Measurements from ENCODE around the gene FGFR3. TPM values are rescaled to one million over a fixed set of nuclear protein-coding genes. Genes with fewer than 3 reads are reported as not detected.

FGFR3 gene
- total and polyA plus RNA-seq, 2 of the 4 experiments (the other 2 are of a cell fraction), result 0.18 to 0.67 TPM

- no peak for DNase-seq
- POLR2A ChIA-PET (ENCODE audit: unreplicated experiment), result no interaction called here
- dilution Hi-C loops (cut with HindIII; ENCODE audit: low sequenced_read_pairs, unreplicated experiment), result no loop called here
These were observed 20.8 kb downstream of the FGFR3 start for GRCh38 chr4:1813915-1814314.

More at GRCh38 chr4:1813915-1814314, 20.8 kb downstream of the FGFR3 start:
- Histone ChIP-seq H3K14ac (replicated peaks; ENCODE audit: low read depth, low read length) (no peak overlapping the region), H3K4me2 (ENCODE audit: low read depth, low read length) (no peak overlapping the region), H3K36me3 (ENCODE audit: control insufficient read depth, insufficient read depth, low read length) (peaks cover 43% of the 10 kb centered on the region), H3K56ac (ENCODE audit: extremely low read depth, insufficient read depth, low read length) (no peak overlapping the region), H2AK5ac (ENCODE audit: low read depth, low read length) (no peak overlapping the region), H3K4me3 (ENCODE audit: insufficient read depth, low read depth, low read length) (no peak overlapping the region), H3K9me3 (ENCODE audit: control insufficient read depth, insufficient read depth, low read length) (no peaks in the 10 kb centered on the region), H4K5ac (ENCODE audit: low read depth, low read length) (no peak overlapping the region), H3K9ac (ENCODE audit: low read depth, low read length) (no peak overlapping the region), H2AFZ (replicated peaks; ENCODE audit: low read length, poor library complexity) (no peak overlapping the region), H3K23ac (ENCODE audit: low read depth, low read length) (no peak overlapping the region), H2BK5ac (ENCODE audit: low read depth, low read length, poor library complexity, severe bottlenecking) (no peak overlapping the region), H3K18ac (ENCODE audit: low read depth, low read length) (no peak overlapping the region), H3K79me1 (ENCODE audit: low read depth in 1 of 2, low read length in 2 of 2) (no peaks in the 10 kb centered on the region), H2BK15ac (ENCODE audit: low read depth, low read length) (no peak overlapping the region), H3K9me1 (ENCODE audit: insufficient read depth, low read length) (no peaks in the 10 kb centered on the region), H2BK120ac (ENCODE audit: low read depth, low read length) (no peak overlapping the region), H4K8ac (ENCODE audit: low read depth in 2 of 2, low read length in 2 of 2) (no peak overlapping the region), H4K91ac (ENCODE audit: insufficient read depth, low read depth, low read length) (no peak overlapping the region), H2AK9ac (replicated peaks; ENCODE audit: low read depth, low read length, poor library complexity) (no peak overlapping the region), H3K27me3 (ENCODE audit: control insufficient read depth, insufficient read depth, low read length) (no peaks in the 10 kb centered on the region), H2BK20ac (ENCODE audit: low read depth, low read length) (no peak overlapping the region), H4K20me1 (ENCODE audit: insufficient read depth, low read length) (peaks cover 16% of the 10 kb centered on the region), H3K27ac (ENCODE audit: insufficient read depth, low read length) (no peak overlapping the region), H3K4ac (ENCODE audit: low read depth, low read length) (no peak overlapping the region), H3K4me1 (ENCODE audit: control insufficient read depth, insufficient read depth, low read length) (no peaks in the 10 kb centered on the region)
- in situ Hi-C loops (cut with MboI; ENCODE audit: low sequenced_read_pairs), result loop anchor here (5.0 kb wide), 1 partner anchor 72 kb away; no protein-coding TSS in a partner anchor
- ATAC-seq (ENCODE audit: low read depth), result no peak
- CTCF ChIA-PET, result no interaction called here
- 72% methylated on average over 5 of the region's 9 CpGs; no CpG with 5 or more reads in 1 of the 2 experiments for WGBS, 2 experiments (ENCODE audit: extremely low coverage in 2 of 2, insufficient read length in 1 of 2)
- intact Hi-C loops (cut with micrococcal nuclease), result loop anchor here (5.0 kb wide), 1 partner anchor 98 kb away; no protein-coding TSS in a partner anchor
- TF ChIP-seq RCOR1 (IDR thresholded peaks at IDR 0.05; ENCODE audit: insufficient replicate concordance, low read length), result no peak
- no peak for TF ChIP-seq RFX5 (IDR thresholded peaks at IDR 0.05; ENCODE audit: low read depth, low read length)
- TF ChIP-seq MAZ (IDR thresholded peaks at IDR 0.05; ENCODE audit: borderline replicate concordance, low read depth, low read length), result no peak
- no peak for TF ChIP-seq CHD1 (IDR thresholded peaks at IDR 0.05; ENCODE audit: low read depth, low read length)
- TF ChIP-seq MAFK (IDR thresholded peaks at IDR 0.05; ENCODE audit: low read depth, low read length), result no peak
- no peak for TF ChIP-seq FOS (IDR thresholded peaks at IDR 0.05; ENCODE audit: low read depth, low read length)
- TF ChIP-seq SMC3 (IDR thresholded peaks at IDR 0.05; ENCODE audit: low read depth, low read length), result peak; percentile 16; the same call in 1 of the 2 replicates
- TF ChIP-seq CEBPB (IDR thresholded peaks at IDR 0.05; ENCODE audit: low read depth, low read length), result no peak
- 0 out of 2 replicates have a peak, but pooled peaks have one; percentile 8 for TF ChIP-seq CTCF (conservative IDR thresholded peaks at IDR 0.05; ENCODE audit: low read depth, low read length)
- no peak for TF ChIP-seq MXI1 (IDR thresholded peaks at IDR 0.05; ENCODE audit: borderline replicate concordance, low read depth, low read length)
- no peak for TF ChIP-seq NFE2L2 (IDR thresholded peaks at IDR 0.05; ENCODE audit: low read depth, low read length)
- no peak for TF ChIP-seq BHLHE40 (IDR thresholded peaks at IDR 0.05; ENCODE audit: low read depth, low read length)
- no peak for TF ChIP-seq POLR2A (IDR thresholded peaks at IDR 0.05; ENCODE audit: low read depth, low read length)
- BruUV-seq (replicated peaks), result no TSS peak
